PC-3 (cell line): ENCODE data around the gene FBXL15. TPM values are rescaled to one million over a fixed set of nuclear protein-coding genes. Genes with fewer than 3 reads are reported as not detected.

Source experiments
- ATAC-seq: fragments of 200-7000 bp; cut with Tn5 transposase; 2 replicates; pipeline ENCODE4 v1.9.1; 2020; ENCODE audit warnings: mild to moderate bottlenecking, moderate library complexity
- BruUV-seq: library from RNA; stranded (reverse); fragments of 400-500 nt; replicated peaks from 2 replicates; lab custom pipeline; 2021; lab: Mats Ljungman, UMichigan
- CTCF ChIA-PET: fragments of 300-600 bp; sonication (Branson Sonifier 250); formaldehyde crosslinking; loops from one replicate; lab custom pipeline; 2022; ENCODE audit warnings: antibody characterized with exemption; lab: Charles Lee
- POLR2A ChIA-PET: fragments of 300-600 bp; sonication (Branson Sonifier 250); formaldehyde crosslinking; loops from one replicate; lab custom pipeline; 2022; ENCODE audit warnings: antibody characterized with exemption; ENCODE audit not compliant: unreplicated experiment; lab: Charles Lee
- DNase-seq: peaks from one replicate; pipeline ENCODE4 v3.0.0-alpha.2; 2015
- H2AFZ ChIP-seq: fragments of 300-600 bp; sonication (generic); 2 replicates; pipeline ENCODE4 v1.6.0; 2016; ENCODE audit warnings: antibody characterized with exemption, low read length
- H3F3A ChIP-seq: fragments of 300-600 bp; sonication (generic); one replicate; pipeline ENCODE4 v1.6.0; 2017; ENCODE audit warnings: antibody characterized with exemption, low read length, control low read depth, mild to moderate bottlenecking; ENCODE audit not compliant: unreplicated experiment
- H3K27ac ChIP-seq: fragments of 300-600 bp; sonication (generic); 2 replicates; pipeline ENCODE4 v1.5.1; 2016; ENCODE audit warnings: mild to moderate bottlenecking, low read length
- H3K27me3 ChIP-seq: fragments of 300-600 bp; sonication (generic); 2 replicates; pipeline ENCODE4 v1.6.1; 2016; ENCODE audit warnings: low read length, mixed read lengths
- H3K36me3 ChIP-seq: fragments of 300-600 bp; sonication (generic); 2 replicates; pipeline ENCODE4 v1.6.1; 2016; ENCODE audit warnings: low read depth, mixed run types, low read length, mixed read lengths
- H3K4me1 ChIP-seq: fragments of 300-600 bp; sonication (generic); 2 replicates; pipeline ENCODE4 v1.5.1; 2016; ENCODE audit warnings: low read length; ENCODE audit not compliant: insufficient read depth
- H3K4me2 ChIP-seq: fragments of 300-600 bp; sonication (generic); 2 replicates; pipeline ENCODE4 v1.6.0; 2016; ENCODE audit warnings: low read length
- H3K4me3 ChIP-seq: fragments of 300-600 bp; sonication (generic); 2 replicates; pipeline ENCODE4 v1.5.1; 2016; ENCODE audit warnings: mild to moderate bottlenecking, low read length, mixed read lengths
- H3K79me2 ChIP-seq: fragments of 300-600 bp; sonication (generic); 2 replicates; pipeline ENCODE4 v1.6.1; 2017; ENCODE audit warnings: low read length, mixed read lengths
- H3K9ac ChIP-seq: fragments of 300-600 bp; sonication (generic); 2 replicates; pipeline ENCODE4 v1.6.0; 2016; ENCODE audit warnings: mild to moderate bottlenecking, low read length
- H3K9me2 ChIP-seq: fragments of 300-600 bp; sonication (generic); replicated peaks from 2 replicates; pipeline ENCODE4 v1.6.1; 2016; ENCODE audit warnings: mixed run types, low read length, mixed read lengths
- H3K9me3 ChIP-seq: fragments of 300-600 bp; sonication (generic); 2 replicates; pipeline ENCODE4 v1.6.1; 2016; ENCODE audit warnings: low read length, mixed read lengths
- H4K20me1 ChIP-seq: fragments of 300-600 bp; sonication (generic); 2 replicates; pipeline ENCODE4 v1.6.1; 2016; ENCODE audit warnings: low read length, mixed read lengths
- CTCF ChIP-seq: fragments of 300-600 bp; sonication (generic); conservative IDR thresholded peaks from 2 replicates; pipeline ENCODE4 v1.5.1; 2017; ENCODE audit warnings: antibody characterized with exemption, low read depth, mild to moderate bottlenecking, low read length
- EZH2 ChIP-seq: fragments of 300-600 bp; sonication (generic); IDR thresholded peaks from one replicate; pipeline ENCODE4 v1.6.1; 2017; ENCODE audit warnings: antibody characterized with exemption, mild to moderate bottlenecking, low read length; ENCODE audit not compliant: unreplicated experiment
- EZH2phosphoT487 ChIP-seq: fragments of 300-600 bp; sonication (generic); IDR thresholded peaks from 2 replicates; pipeline ENCODE4 v1.6.1; 2018; ENCODE audit warnings: mild to moderate bottlenecking, antibody characterized with exemption, low read length, borderline replicate concordance
- intact Hi-C: fragments of 100-400 bp; cut with micrococcal nuclease; formaldehyde crosslinking; loops from 2 replicates; pipeline ENCODE4 v1.9.0; 2023
- total RNA-seq: library from RNA; depleted of rRNA; stranded (reverse); fragments of >200 nt; gene quantifications from 2 replicates; pipeline ENCODE4 v1.2.3, GENCODE V29; 2014

Gene FBXL15
- total RNA-seq, 1 experiment from 2014 or later, result 12.7 TPM

DNA sequence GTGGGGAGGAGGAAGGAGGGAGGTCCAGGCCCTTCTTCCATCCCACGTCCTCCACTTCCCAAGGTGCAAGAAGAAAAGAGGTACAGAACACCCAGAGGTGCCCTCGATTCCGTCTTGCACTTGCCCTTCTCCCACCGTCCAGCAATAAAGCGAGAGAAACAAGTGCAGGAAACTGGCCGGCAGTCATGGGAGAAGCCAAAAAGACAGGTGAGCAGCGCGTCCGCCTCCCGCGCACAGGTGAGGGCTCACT lies 29.4 kb downstream of the FBXL15 start:
- Histone ChIP-seq H3K27me3 (no peaks in the 10 kb centered on the region), H3K9me2 (no peaks in the 10 kb centered on the region), H3K27ac (peak overlapping the region; percentile 55), H4K20me1 (0 out of 2 replicates have a peak, but pooled peaks cover 4% of the 10 kb centered on the region), H3K9me3 (no peaks in the 10 kb centered on the region), H3K4me2 (peak overlapping the region; percentile 97), H3K36me3 (peaks cover 5% of the 10 kb centered on the region; the same call in 1 of the 2 replicates), H2AFZ (peak overlapping the region; percentile 60), H3K9ac (peak overlapping the region; percentile 87), H3K4me1 (peaks cover 20% of the 10 kb centered on the region), H3K79me2 (peaks cover 29% of the 10 kb centered on the region), H3K4me3 (peak overlapping the region; percentile 92), H3F3A (no peaks in the 10 kb centered on the region)
- DNase-seq (no peak), ATAC-seq (peak; percentile 3; the same call in 1 of the 2 replicates)
- intact Hi-C loops, result no loop called here
- POLR2A ChIA-PET, result interaction anchor here (1.2 kb wide), 1 partner anchor 17 kb away, joined by 5 read pairs; the partner anchor contains the start of gene CUEDC2
- TF ChIP-seq EZH2phosphoT487, result no peak
- no peak for TF ChIP-seq EZH2
- TF ChIP-seq CTCF, result no peak
- no TSS peak for BruUV-seq
- CTCF ChIA-PET, result no interaction called here

- H3K27ac ChIP-seq, result peak overlapping the region; percentile 55
- H3K4me3 ChIP-seq, result peak overlapping the region; percentile 92
- H3K36me3 ChIP-seq, result peaks cover 5% of the 10 kb centered on the region; the same call in 1 of the 2 replicates
- ATAC-seq, result peak; percentile 79
- POLR2A ChIA-PET, result interaction anchor here (1.2 kb wide), 1 partner anchor 18 kb away, joined by 5 read pairs; the partner anchor contains the start of gene CUEDC2
- H3K4me2 ChIP-seq, result peak overlapping the region; percentile 97
- no peaks in the 10 kb centered on the region for H3F3A ChIP-seq
- no peak for TF ChIP-seq CTCF
- peak; percentile 90 for TF ChIP-seq EZH2phosphoT487
- H3K27me3 ChIP-seq, result no peaks in the 10 kb centered on the region
- 0 out of 2 replicates have a peak, but pooled peaks cover 4% of the 10 kb centered on the region for H4K20me1 ChIP-seq
- no peaks in the 10 kb centered on the region for H3K9me2 ChIP-seq
- peaks cover 20% of the 10 kb centered on the region for H3K4me1 ChIP-seq
- no peaks in the 10 kb centered on the region for H3K9me3 ChIP-seq
- H2AFZ ChIP-seq, result peak overlapping the region; percentile 63
- peak; percentile 82 for DNase-seq
- H3K79me2 ChIP-seq, result peaks cover 29% of the 10 kb centered on the region
- intact Hi-C loops, result no loop called here
- BruUV-seq, result no TSS peak
- peak overlapping the region; percentile 87 for H3K9ac ChIP-seq
- CTCF ChIA-PET, result interaction anchor here (1.4 kb wide), 1 partner anchor 57 kb away, joined by 3 read pairs; no protein-coding TSS in a partner anchor
These were observed 29.9 kb downstream of the FBXL15 start for GRCh38 chr10:102450374-102451104.
